ENCODE data around the gene INTS11. TPM values are rescaled to one million over a fixed set of nuclear protein-coding genes. Genes with fewer than 3 reads are reported as not detected.

The INTS11 gene
- total and polyA plus RNA-seq, 10 of the 15 experiments (the other 5 are each of a cell fraction or from before 2014, with no cell fraction given) = 2.5 to 117 (median 77.7) TPM

DNA sequence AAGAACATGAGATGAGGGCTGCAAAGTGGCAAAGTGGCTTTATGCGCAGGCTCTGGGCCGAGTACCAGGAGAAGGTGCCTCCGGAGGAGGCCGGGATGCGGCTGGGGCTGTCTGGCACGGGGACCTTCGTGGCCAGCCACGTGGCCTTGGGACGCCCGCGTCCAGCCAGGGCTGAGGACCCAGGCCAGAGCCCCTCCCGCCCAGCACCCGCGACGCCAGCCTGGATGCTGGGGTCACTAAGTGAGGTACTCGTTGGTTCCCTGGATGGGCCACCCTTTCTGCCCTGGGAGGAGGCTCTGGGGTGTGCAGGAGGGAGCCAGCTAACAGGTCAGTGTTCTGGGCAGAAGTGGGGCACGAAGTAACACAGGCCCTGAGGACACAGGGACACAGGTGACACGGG is 31.6 kb downstream of the INTS11 start (continued):
- no peak for TF ChIP-seq BRCA1 (IDR thresholded peaks at IDR 0.05; ENCODE audit: low read depth, low read length)
- TF ChIP-seq, protein P1, sequence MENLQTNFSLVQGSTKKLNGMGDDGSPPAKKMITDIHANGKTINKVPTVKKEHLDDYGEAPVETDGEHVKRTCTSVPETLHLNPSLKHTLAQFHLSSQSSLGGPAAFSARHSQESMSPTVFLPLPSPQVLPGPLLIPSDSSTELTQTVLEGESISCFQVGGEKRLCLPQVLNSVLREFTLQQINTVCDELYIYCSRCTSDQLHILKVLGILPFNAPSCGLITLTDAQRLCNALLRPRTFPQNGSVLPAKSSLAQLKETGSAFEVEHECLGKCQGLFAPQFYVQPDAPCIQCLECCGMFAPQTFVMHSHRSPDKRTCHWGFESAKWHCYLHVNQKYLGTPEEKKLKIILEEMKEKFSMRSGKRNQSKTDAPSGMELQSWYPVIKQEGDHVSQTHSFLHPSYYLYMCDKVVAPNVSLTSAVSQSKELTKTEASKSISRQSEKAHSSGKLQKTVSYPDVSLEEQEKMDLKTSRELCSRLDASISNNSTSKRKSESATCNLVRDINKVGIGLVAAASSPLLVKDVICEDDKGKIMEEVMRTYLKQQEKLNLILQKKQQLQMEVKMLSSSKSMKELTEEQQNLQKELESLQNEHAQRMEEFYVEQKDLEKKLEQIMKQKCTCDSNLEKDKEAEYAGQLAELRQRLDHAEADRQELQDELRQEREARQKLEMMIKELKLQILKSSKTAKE (IDR thresholded peaks at IDR 0.05; ENCODE audit: low read depth, poor library complexity, severe bottlenecking) = no peak
- TF ChIP-seq RELA (IDR thresholded peaks at IDR 0.05; ENCODE audit: borderline replicate concordance, partially characterized antibody) = no peak

DNA sequence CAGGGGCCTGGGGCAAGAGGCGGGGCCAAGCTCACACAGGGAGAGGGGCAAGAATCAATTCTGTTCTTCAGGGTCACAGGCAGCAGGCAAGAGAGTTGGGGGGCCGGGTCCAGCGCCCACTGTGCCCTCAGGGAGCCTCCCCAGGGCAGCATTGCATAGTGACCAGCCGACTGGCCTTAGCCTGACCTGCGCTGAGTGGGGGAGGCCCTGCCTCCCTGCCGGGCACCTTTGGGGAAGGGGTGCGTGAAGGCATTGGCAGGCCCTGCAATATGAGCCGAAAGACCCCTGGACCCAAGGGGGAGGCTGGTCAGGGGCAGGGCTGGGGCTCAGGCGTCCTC is 32.0 kb downstream of the INTS11 start:
- Histone ChIP-seq H3K27me3 (replicated peaks in 1 of 2; ENCODE audit: control insufficient read depth in 2 of 2, insufficient read depth in 2 of 2, low read length in 1 of 2) (no peaks in the 10 kb centered on the region), H3K36me3 (ENCODE audit: control insufficient read depth in 2 of 2, insufficient read depth in 2 of 2, low read length in 1 of 2) (no peaks in the 10 kb centered on the region), H3K4me2 (ENCODE audit: control insufficient read depth, insufficient read depth) (no peak overlapping the region), H3K9ac (ENCODE audit: control insufficient read depth, insufficient read depth, low read length) (no peak overlapping the region), H4K20me1 (ENCODE audit: control insufficient read depth, insufficient read depth) (no peaks in the 10 kb centered on the region), H3K4me1 (ENCODE audit: control insufficient read depth, insufficient read depth, low read length) (no peaks in the 10 kb centered on the region), H3K4me3 (no peak overlapping the region), H3K9me3 (replicated peaks; ENCODE audit: control insufficient read depth, insufficient read depth, low read length) (no peaks in the 10 kb centered on the region), H3K27ac (ENCODE audit: control insufficient read depth, insufficient read depth) (no peak overlapping the region), H2AFZ (ENCODE audit: control insufficient read depth, low read depth, low read length) (no peak overlapping the region), H3K79me2 (ENCODE audit: control insufficient read depth, insufficient read depth, low read length) (no peaks in the 10 kb centered on the region)
- ChIA-PET RAD21 (ENCODE audit: unreplicated experiment) (interaction anchor here (0.7 to 3.1 kb wide), 13 partner anchors 42 to 310 kb away, joined by 3 to 63 read pairs (median 4); partner anchors contain the start of genes C1orf159 and TNFRSF18), SMC1A (ENCODE audit: uncharacterized antibody, unreplicated experiment) (interaction anchor here (1.0 to 2.8 kb wide), 5 partner anchors 9 to 170 kb away, joined by 3 to 23 read pairs (median 4); no protein-coding TSS in a partner anchor), POLR2A (interaction anchor here (1.0 to 1.2 kb wide), 2 partner anchors 42 to 170 kb away, joined by 4 read pairs; no protein-coding TSS in a partner anchor), CTCF (interaction anchor here (0.6 to 2.7 kb wide), 15 partner anchors 11 to 309 kb away, joined by 3 to 57 read pairs (median 3); no protein-coding TSS in a partner anchor)
- 69% methylated on average over 9 of the region's 9 CpGs for WGBS (ENCODE audit: insufficient coverage, insufficient replicate concordance, low lambda C conversion rate, missing lambda C conversion rate)
- in situ Hi-C loops (cut with MboI) = no loop called here
- intact Hi-C loops (cut with micrococcal nuclease; ENCODE audit: unreplicated experiment) = loop anchor here (2.0 kb wide), 1 partner anchor 308 kb away; no protein-coding TSS in a partner anchor
- no peak for ATAC-seq
- TF ChIP-seq MEF2B (IDR thresholded peaks at IDR 0.05; ENCODE audit: partially characterized antibody, poor library complexity, severe bottlenecking) (no peak), GATAD2B (conservative IDR thresholded peaks at IDR 0.05; ENCODE audit: low read depth) (no peak)
- DNase-seq (ENCODE audit: low read depth, low spot score) = no peak
- FAIRE-seq = no peak
- no TSS peak for BruUV-seq (replicated peaks)
